Endothelial cell of umbilical vein (primary cell): Measurements from ENCODE around the gene DMRT1. TPM values are rescaled to one million over a fixed set of nuclear protein-coding genes. Genes with fewer than 3 reads are reported as not detected.

Experiments
- BruUV-seq: library from RNA; stranded (reverse); fragments of 400-500 nt; replicated peaks from 2 replicates; lab custom pipeline; 2021; lab: Mats Ljungman, UMichigan
- CTCF ChIA-PET: fragments of 300-600, 350-600 bp; sonication (Branson Sonifier 250); formaldehyde crosslinking; loops from one replicate; lab custom pipeline; 2021; ENCODE audit warnings: antibody characterized with exemption, inconsistent platforms; lab: Charles Lee
- POLR2A ChIA-PET: fragments of 300-600, 350-600 bp; sonication (Branson Sonifier 250); formaldehyde crosslinking; loops from one replicate; lab custom pipeline; 2021; ENCODE audit warnings: antibody characterized with exemption, inconsistent platforms; lab: Charles Lee
- DNase-seq: peaks from one replicate; pipeline ENCODE4 v3.0.0-alpha.2; 2011; ENCODE audit warnings: low read depth, low spot score
- FAIRE-seq: peaks from 2 replicates; lab custom pipeline; 2011; peaks lifted over from hg19 to GRCh38; lab: Jason Lieb, UNC
- H2AFZ ChIP-seq: 2 replicates; pipeline ENCODE4 v1.6.0; 2012; ENCODE audit warnings: low read depth, low read length, control low read depth, inconsistent platforms
- H3K27ac ChIP-seq: 2 replicates; pipeline ENCODE4 v1.5.1; 2011; ENCODE audit warnings: low read depth, mild to moderate bottlenecking, control low read depth, low read length, moderate library complexity; ENCODE audit not compliant: insufficient read depth
- H3K27me3 ChIP-seq, 2 experiments: 2 replicates each; pipeline versions ENCODE4 v1.6.0 to v1.6.1; 2011; ENCODE audit warnings: low read length in 2 of 2, mixed read lengths in 1 of 2; ENCODE audit not compliant: control insufficient read depth in 2 of 2, insufficient read depth in 2 of 2
- H3K36me3 ChIP-seq, 2 experiments: 2 replicates in 1 of 2; 3 replicates in 1 of 2; pipeline ENCODE4 v1.5.1; 2011; ENCODE audit warnings: low read length in 2 of 2, mild to moderate bottlenecking in 1 of 2, moderate library complexity in 1 of 2; ENCODE audit not compliant: control insufficient read depth in 2 of 2, insufficient read depth in 2 of 2; ENCODE audit errors: extremely low read depth in 1 of 2
- H3K4me1 ChIP-seq: 3 replicates; pipeline ENCODE4 v1.5.1; 2011; ENCODE audit warnings: mild to moderate bottlenecking, low read length; ENCODE audit not compliant: control insufficient read depth, insufficient read depth; ENCODE audit errors: extremely low read depth
- H3K4me2 ChIP-seq: 2 replicates; pipeline ENCODE4 v1.6.1; 2011; ENCODE audit warnings: low read length, control low read depth, mixed read lengths; ENCODE audit not compliant: insufficient read depth
- H3K4me3 ChIP-seq, 3 experiments: fragments of 200-600 bp in 1 of 3; sonication (generic), shearing (Covaris generic) in 1 of 3; replicated peaks in 1 of 3; 2 replicates each; pipeline ENCODE4 v1.5.1; 2011 to 2016; ENCODE audit warnings: control low read depth in 3 of 3, low read length in 3 of 3, mild to moderate bottlenecking in 2 of 3, inconsistent platforms in 1 of 3, low read depth in 1 of 3, moderate library complexity in 1 of 3; ENCODE audit not compliant: insufficient read depth in 1 of 3
- H3K79me2 ChIP-seq: 2 replicates; pipeline ENCODE4 v1.6.0; 2012; ENCODE audit warnings: low read length, inconsistent platforms; ENCODE audit not compliant: control insufficient read depth, insufficient read depth
- H3K9ac ChIP-seq: replicated peaks from 2 replicates; pipeline ENCODE3; 2011; ENCODE audit warnings: low read length, control low read depth; ENCODE audit not compliant: insufficient read depth; ENCODE audit errors: extremely low read depth
- H3K9me1 ChIP-seq: replicated peaks from 3 replicates; pipeline ENCODE4 v1.6.0; 2011; ENCODE audit warnings: mild to moderate bottlenecking, low read length; ENCODE audit not compliant: control insufficient read depth, insufficient read depth; ENCODE audit errors: extremely low read depth
- H3K9me3 ChIP-seq: replicated peaks from 2 replicates; pipeline ENCODE4 v1.5.1; 2012; ENCODE audit warnings: low read length, inconsistent platforms; ENCODE audit not compliant: control insufficient read depth, insufficient read depth
- H4K20me1 ChIP-seq: replicated peaks from 2 replicates; pipeline ENCODE3; 2011; ENCODE audit warnings: mild to moderate bottlenecking, low read length; ENCODE audit not compliant: control insufficient read depth, insufficient read depth; ENCODE audit errors: extremely low read depth
- CTCF ChIP-seq, 2 donors: IDR thresholded peaks; 1 replicate in 1 of 2; 2 replicates in 1 of 2; pipeline ENCODE4 v1.5.1; 2011; ENCODE audit warnings: low read length in 2 of 2, mild to moderate bottlenecking in 2 of 2, moderate library complexity in 2 of 2, control low read depth in 1 of 2, inconsistent platforms in 1 of 2, low read depth in 1 of 2; ENCODE audit not compliant: insufficient read depth in 1 of 2; ENCODE audit errors: extremely low read depth in 1 of 2
- EZH2 ChIP-seq: IDR thresholded peaks from 2 replicates; pipeline ENCODE4 v1.6.1; 2012; ENCODE audit warnings: borderline replicate concordance, low read depth, mild to moderate bottlenecking, moderate library complexity, low read length, inconsistent platforms; ENCODE audit not compliant: severe bottlenecking
- FOS ChIP-seq: IDR thresholded peaks from 2 replicates; pipeline ENCODE4 v1.6.1; 2011; ENCODE audit warnings: mild to moderate bottlenecking, low read length, moderate library complexity, borderline replicate concordance; ENCODE audit not compliant: insufficient read depth
- GATA2 ChIP-seq: IDR thresholded peaks from 2 replicates; pipeline ENCODE4 v1.7.0; 2011; ENCODE audit warnings: low read depth, mild to moderate bottlenecking, moderate library complexity, mixed read lengths, low read length; ENCODE audit not compliant: insufficient read length, insufficient read depth
- JUN ChIP-seq: IDR thresholded peaks from 2 replicates; pipeline ENCODE4 v1.6.1; 2011; ENCODE audit warnings: borderline replicate concordance, low read depth; ENCODE audit not compliant: insufficient read length, insufficient read depth
- MAX ChIP-seq: IDR thresholded peaks from 2 replicates; pipeline ENCODE4 v1.6.1; 2011; ENCODE audit not compliant: insufficient read depth, insufficient read length
- MYC ChIP-seq: IDR thresholded peaks from one replicate; pipeline ENCODE4 v1.6.1; 2011; ENCODE audit warnings: mild to moderate bottlenecking, low read depth, low read length
- POLR2A ChIP-seq: IDR thresholded peaks from 2 replicates; pipeline ENCODE4 v1.6.1; 2012; ENCODE audit warnings: low read depth, mild to moderate bottlenecking, control low read depth, low read length
- POLR2AphosphoS5 ChIP-seq: IDR thresholded peaks from 2 replicates; pipeline ENCODE4 v1.6.1; 2012; ENCODE audit warnings: low read depth, mild to moderate bottlenecking, control low read depth, low read length, moderate library complexity; ENCODE audit not compliant: insufficient read depth
- dilution Hi-C: fragments of 300-500 bp; cut with MboI; formaldehyde crosslinking; loops from one replicate; pipeline ENCODE4 v1.15.0; 2019; ENCODE audit warnings: low sequenced_read_pairs; ENCODE audit not compliant: extremely low pct_ligation_motif_present
- intact Hi-C: fragments of 100-400 bp; cut with micrococcal nuclease; formaldehyde crosslinking; loops from one replicate; pipeline ENCODE4 v1.10.0; 2022
- polyA plus RNA-seq, 4 experiments: library from polyadenylated mRNA; depleted of rRNA in 3 of 4; stranded (reverse) in 3 of 4; unstranded in 1 of 4; fragments of >200 nt; gene quantifications; 2 replicates each; pipeline versions ENCODE4 v1.2.1 to v1.2.3, GENCODE V29; 2011 to 2012; ENCODE audit warnings: missing spikeins in 1 of 4
- total RNA-seq: library from RNA; stranded (reverse); gene quantifications from 2 replicates; pipeline ENCODE4 v1.2.3, GENCODE V29; 2021

The DMRT1 gene
- total and polyA plus RNA-seq, 2 donors (not counting 3 experiments of a cell fraction or from before 2014, with no cell fraction given) = 0.08 to 0.20 TPM

GRCh38 chr9:852539-852938, 11.0 kb downstream of the DMRT1 start:
- Histone ChIP-seq H3K79me2 (no peaks in the 10 kb centered on the region), H3K27me3 (peaks cover 2 to 6% of the 10 kb centered on the region in 2 experiments), H3K4me3 (no peak overlapping the region), H4K20me1 (no peaks in the 10 kb centered on the region), H3K27ac (no peak overlapping the region), H3K9me1 (no peaks in the 10 kb centered on the region), H3K36me3 (no peaks in the 10 kb centered on the region), H3K4me1 (no peaks in the 10 kb centered on the region), H3K9me3 (no peaks in the 10 kb centered on the region), H3K9ac (no peak overlapping the region), H3K4me2 (no peak overlapping the region), H2AFZ (no peak overlapping the region)
- intact Hi-C loops = no loop called here
- no TSS peak for BruUV-seq
- DNase-seq (no peak), FAIRE-seq (no peak)
- TF ChIP-seq GATA2 = no peak
- TF ChIP-seq MAX = no peak
- TF ChIP-seq CTCF (IDR thresholded peaks at IDR 0.05; ENCODE audit: extremely low read depth in 1 of 2, insufficient read depth in 1 of 2, low read depth in 1 of 2, low read length in 2 of 2) = no peak
- no peak for TF ChIP-seq POLR2AphosphoS5
- no peak for TF ChIP-seq FOS
- no peak for TF ChIP-seq POLR2A
- TF ChIP-seq MYC = no peak
- no peak for TF ChIP-seq EZH2
- no peak for TF ChIP-seq JUN
- POLR2A ChIA-PET = no interaction called here
- dilution Hi-C loops = no loop called here
- CTCF ChIA-PET = interaction anchor here (0.7 kb wide), 1 partner anchor 13 kb away, joined by 4 read pairs; no protein-coding TSS in a partner anchor
